ENCODE data around the gene BANF1.

The BANF1 gene

GRCh38 chr11:66001942-66002647 lies at the start of gene BANF1, which contains the start of gene EIF1AD:
BANF1 (plus strand) TSS chr11:66002503; CDS start chr11:66003251, 748 bp downstream.
EIF1AD (minus strand) TSS chr11:66002157; CDS start chr11:66000389, 1,768 bp downstream.
- DNase-seq: peak; percentile 98

- DNase-seq: no peak
These were observed 48.8 kb upstream of the BANF1 start for GRCh38 chr11:65953471-65953870.

GRCh38 chr11:65954771-65955170 lies 47.5 kb upstream of the BANF1 start:
- DNase-seq: no peak

GRCh38 chr11:65958291-65958690 lies 44.0 kb upstream of the BANF1 start:
- DNase-seq: no peak

GRCh38 chr11:65958774-65959420 lies 43.4 kb upstream of the BANF1 start:
- no peak for DNase-seq

GRCh38 chr11:65960824-65961266 lies 41.5 kb upstream of the BANF1 start:
- no peak for DNase-seq

GRCh38 chr11:65961267-65962140 lies 40.8 kb upstream of the BANF1 start, which contains the start of gene SART1:
SART1 (plus strand) TSS chr11:65961734; CDS start chr11:65961781, 47 bp downstream.
- peak; percentile 99 for DNase-seq

GRCh38 chr11:65962141-65962564 lies 40.1 kb upstream of the BANF1 start:
- DNase-seq: no peak

- no peak for DNase-seq
These were observed 37.4 kb upstream of the BANF1 start for GRCh38 chr11:65964906-65965305.

- no peak for DNase-seq
These were observed 36.1 kb upstream of the BANF1 start for GRCh38 chr11:65965986-65966762.

- no peak for DNase-seq
These were observed 34.9 kb upstream of the BANF1 start for GRCh38 chr11:65967329-65967934.

GRCh38 chr11:65968600-65969482 lies 33.5 kb upstream of the BANF1 start:
- DNase-seq: peak; percentile 50

- DNase-seq: no peak
These were observed 30.2 kb upstream of the BANF1 start for GRCh38 chr11:65972116-65972515.

GRCh38 chr11:65973439-65974110 lies 28.7 kb upstream of the BANF1 start:
- DNase-seq: no peak

GRCh38 chr11:65975771-65976170 lies 26.5 kb upstream of the BANF1 start:
- no peak for DNase-seq

- no peak for DNase-seq
These were observed 25.8 kb upstream of the BANF1 start for GRCh38 chr11:65976216-65977176.

- DNase-seq: no peak
These were observed 24.5 kb upstream of the BANF1 start for GRCh38 chr11:65977621-65978390.

Data from islet precursor cell (in vitro differentiated cells).